A673 (cell line): ENCODE data around the gene IQGAP2.

Source experiments
- CTCF ChIP-seq: fragments of 300-800, 200-600 bp; sonication (generic); conservative IDR thresholded peaks from 2 replicates; pipeline ENCODE4 v1.5.1; 2017; ENCODE audit warnings: low read depth, mild to moderate bottlenecking, antibody characterized with exemption, low read length, moderate library complexity, mixed read lengths
- EZH2 ChIP-seq: fragments of 200-600 bp; sonication (generic); IDR thresholded peaks from 2 replicates; pipeline ENCODE4 v1.6.1; 2017; ENCODE audit warnings: borderline replicate concordance, low read depth, mild to moderate bottlenecking, mixed read lengths, antibody characterized with exemption, low read length; ENCODE audit not compliant: poor library complexity, severe bottlenecking

GRCh38 chr5:76694317-76694716 lies 291.2 kb downstream of the IQGAP2 start:
- no peak for TF ChIP-seq CTCF
- TF ChIP-seq EZH2 = no peak
